A673 (cell line): ENCODE results near the gene TMOD1.

Experiments
- CTCF ChIP-seq: fragments of 300-800, 200-600 bp; sonication (generic); conservative IDR thresholded peaks from 2 replicates; pipeline ENCODE4 v1.5.1; 2017; ENCODE audit warnings: low read depth, mild to moderate bottlenecking, antibody characterized with exemption, low read length, moderate library complexity, mixed read lengths
- EZH2 ChIP-seq: fragments of 200-600 bp; sonication (generic); IDR thresholded peaks from 2 replicates; pipeline ENCODE4 v1.6.1; 2017; ENCODE audit warnings: borderline replicate concordance, low read depth, mild to moderate bottlenecking, mixed read lengths, antibody characterized with exemption, low read length; ENCODE audit not compliant: poor library complexity, severe bottlenecking

GRCh38 chr9:97504381-97505216 is 3.1 kb downstream of the TMOD1 start:
- no peak for TF ChIP-seq CTCF
- no peak for TF ChIP-seq EZH2
